ENCODE data around the gene ELANE.

GRCh38 chr19:896999-897398 is 44.9 kb downstream of the ELANE start:
- TF ChIP-seq CTCF (IDR thresholded peaks at IDR 0.05) (no peak), POLR2A (IDR thresholded peaks at IDR 0.05) (no peak), POLR2AphosphoS5 (IDR thresholded peaks at IDR 0.05) (no peak)

Data from prostate gland (tissue), 2 donors.